SK-N-SH (cell line): ENCODE measurements around the gene RBMS3. TPM values are rescaled to one million over a fixed set of nuclear protein-coding genes. Genes with fewer than 3 reads are reported as not detected.

Experiments used
- CTCF ChIA-PET: fragments of 300-600, 350-600 bp; formaldehyde crosslinking; extraction: SDS; loops from one replicate; lab custom pipeline; 2021; lab: Yijun Ruan, JAX
- POLR2A ChIA-PET: fragments of 350-600 bp; sonication (Branson Sonifier 250); formaldehyde crosslinking; extraction: SDS; loops from one replicate; lab custom pipeline; 2020; ENCODE audit warnings: antibody characterized with exemption, inconsistent platforms; lab: Yijun Ruan, JAX
- DNase-seq: peaks from one replicate; pipeline ENCODE4 v3.0.0; 2012
- H2AFZ ChIP-seq: fragments of 200-600 bp; sonication (generic); 2 replicates; pipeline ENCODE4 v1.8.1; 2016; ENCODE audit warnings: antibody characterized with exemption, mild to moderate bottlenecking, low read depth
- H3F3A ChIP-seq: fragments of 200-600 bp; sonication (generic); replicated peaks from 2 replicates; pipeline ENCODE3; 2016; ENCODE audit warnings: antibody characterized with exemption, mild to moderate bottlenecking; ENCODE audit not compliant: insufficient read depth
- H3K27ac ChIP-seq, 2 experiments: fragments of 200-500 bp in 1 of 2; fragments of 200-600 bp in 1 of 2; sonication (Bioruptor generic) in 1 of 2; sonication (generic), shearing (Covaris generic) in 1 of 2; 2 replicates each; pipeline versions ENCODE4 v1.5.1 to v1.6.1; 2014 to 2016; ENCODE audit warnings: low read depth in 2 of 2, inconsistent platforms in 1 of 2, low read length in 1 of 2, mild to moderate bottlenecking in 1 of 2, mixed read lengths in 1 of 2
- H3K27me3 ChIP-seq: fragments of 200-600 bp; sonication (generic), shearing (Covaris generic); 2 replicates; pipeline ENCODE4 v1.6.1; 2016; ENCODE audit warnings: mixed run types; ENCODE audit not compliant: insufficient read depth
- H3K36me3 ChIP-seq, 2 experiments: fragments of 200-500 bp in 1 of 2; fragments of 200-600 bp in 1 of 2; sonication (Bioruptor generic) in 1 of 2; sonication (generic) in 1 of 2; replicated peaks in 1 of 2; 2 replicates each; pipeline versions ENCODE3 to v1.5.1; 2014 to 2016; ENCODE audit warnings: low read length in 1 of 2, mild to moderate bottlenecking in 1 of 2; ENCODE audit not compliant: insufficient read depth in 2 of 2, control insufficient read depth in 1 of 2
- H3K4me1 ChIP-seq, 2 experiments: fragments of 200-500 bp in 1 of 2; fragments of 200-600 bp in 1 of 2; sonication (Bioruptor generic) in 1 of 2; sonication (generic), shearing (Covaris generic) in 1 of 2; 2 replicates each; pipeline versions ENCODE4 v1.5.1 to v1.6.1; 2014 to 2016; ENCODE audit warnings: low read depth in 1 of 2, low read length in 1 of 2, mixed run types in 1 of 2; ENCODE audit not compliant: insufficient read depth in 2 of 2, control insufficient read depth in 1 of 2
- H3K4me2 ChIP-seq: fragments of 200-600 bp; sonication (generic), shearing (Covaris generic); 2 replicates; pipeline ENCODE4 v1.6.1; 2017; ENCODE audit warnings: mixed run types
- H3K4me3 ChIP-seq, 2 experiments: fragments of 200-500 bp in 1 of 2; fragments of 200-600 bp in 1 of 2; sonication (Bioruptor generic) in 1 of 2; sonication (generic), shearing (Covaris generic) in 1 of 2; 2 replicates each; pipeline versions ENCODE4 v1.5.1 to v1.8.1; 2014 to 2016; ENCODE audit warnings: low read depth in 2 of 2, inconsistent platforms in 1 of 2, low read length in 1 of 2, mild to moderate bottlenecking in 1 of 2, mixed read lengths in 1 of 2, moderate library complexity in 1 of 2
- H3K79me2 ChIP-seq: fragments of 200-600 bp; sonication (generic); 2 replicates; pipeline ENCODE4 v1.8.1; 2017; ENCODE audit warnings: mild to moderate bottlenecking; ENCODE audit not compliant: insufficient read depth
- H3K9ac ChIP-seq: fragments of 200-600 bp; sonication (generic); 2 replicates; pipeline ENCODE4 v1.6.1; 2017; ENCODE audit warnings: mixed run types
- H3K9me2 ChIP-seq: fragments of 200-600 bp; sonication (generic); 2 replicates; pipeline ENCODE4 v1.6.1; 2017; ENCODE audit warnings: mixed run types
- H3K9me3 ChIP-seq: fragments of 200-600 bp; sonication (generic); 2 replicates; pipeline ENCODE4 v1.6.1; 2017; ENCODE audit warnings: mixed run types, mild to moderate bottlenecking, moderate library complexity
- H4K20me1 ChIP-seq: fragments of 200-600 bp; sonication (generic); 2 replicates; pipeline ENCODE4 v1.6.1; 2017; ENCODE audit warnings: mild to moderate bottlenecking, mixed run types; ENCODE audit not compliant: insufficient read depth
- CHD2 ChIP-seq: fragments of 150-350 bp; IDR thresholded peaks from 2 replicates; pipeline ENCODE4 v1.6.1; 2018; ENCODE audit warnings: low read length; ENCODE audit not compliant: partially characterized antibody
- ELF1 ChIP-seq: IDR thresholded peaks from 2 replicates; pipeline ENCODE4 v1.4.0; 2012
- FOXJ3 ChIP-seq: sonication (generic); formaldehyde crosslinking; IDR thresholded peaks from 2 replicates; pipeline ENCODE4 v1.5.1; 2020; ENCODE audit warnings: mild to moderate bottlenecking, missing genetic modification reagents
- GABPA ChIP-seq: IDR thresholded peaks from 2 replicates; pipeline ENCODE4 v1.4.0; 2012; ENCODE audit warnings: low read depth, mild to moderate bottlenecking
- GATA2 ChIP-seq: sonication (generic); formaldehyde crosslinking; IDR thresholded peaks from 2 replicates; pipeline ENCODE4 v1.5.0; 2020; ENCODE audit warnings: mild to moderate bottlenecking, missing genetic modification reagents
- MEF2A ChIP-seq: IDR thresholded peaks from 2 replicates; pipeline ENCODE4 v1.4.0; 2012; ENCODE audit warnings: low read depth, borderline replicate concordance
- NRF1 ChIP-seq: IDR thresholded peaks from 2 replicates; pipeline ENCODE4 v1.6.1; 2012; ENCODE audit warnings: low read depth, mild to moderate bottlenecking, low read length
- POLR2AphosphoS5 ChIP-seq: IDR thresholded peaks from 2 replicates; pipeline ENCODE4 v1.6.1; 2012; ENCODE audit warnings: low read depth, low read length
- RAD21 ChIP-seq: IDR thresholded peaks from 2 replicates; pipeline ENCODE4 v1.6.1; 2012; ENCODE audit warnings: mild to moderate bottlenecking, low read length
- REST ChIP-seq: IDR thresholded peaks from 2 replicates; pipeline ENCODE4 v1.6.1; 2012; ENCODE audit warnings: mild to moderate bottlenecking, low read depth, low read length, moderate library complexity
- RXRA ChIP-seq: IDR thresholded peaks from 2 replicates; pipeline ENCODE4 v1.4.0; 2012; ENCODE audit warnings: low read depth, mild to moderate bottlenecking, borderline replicate concordance
- TAF1 ChIP-seq: IDR thresholded peaks from 2 replicates; pipeline ENCODE4 v1.6.1; 2012; ENCODE audit warnings: low read depth, mild to moderate bottlenecking, low read length, moderate library complexity, borderline replicate concordance
- TEAD4 ChIP-seq: IDR thresholded peaks from 2 replicates; pipeline ENCODE4 v1.4.0; 2012; ENCODE audit warnings: mild to moderate bottlenecking, borderline replicate concordance; ENCODE audit not compliant: insufficient read depth
- USF1 ChIP-seq: IDR thresholded peaks from 2 replicates; pipeline ENCODE4 v1.4.0; 2012; ENCODE audit warnings: low read depth, borderline replicate concordance
- YY1 ChIP-seq: IDR thresholded peaks from 2 replicates; pipeline ENCODE4 v1.4.0; 2012; ENCODE audit warnings: low read depth, mild to moderate bottlenecking
- WGBS: methylation state at CpG from one replicate; pipeline ENCODE4 v1.1.6; 2017; ENCODE audit warnings: low lambda C conversion rate; 5-methylcytosine and 5-hydroxymethylcytosine counted together
- polyA plus RNA-seq, 3 experiments: library from polyadenylated mRNA; depleted of rRNA; stranded (reverse); fragments of >200 nt; gene quantifications; 2 replicates each; pipeline ENCODE4 v1.2.3, GENCODE V29; 2012
- TF ChIP-seq, protein P1 (sequence below): fragments of 150-350 bp; IDR thresholded peaks from 2 replicates; pipeline ENCODE4 v1.6.1; 2017; ENCODE audit warnings: antibody characterized with exemption, low read length, low read depth, borderline replicate concordance
- TF ChIP-seq, protein P2 (sequence below): fragments of 200-600 bp; sonication (generic); IDR thresholded peaks from 2 replicates; pipeline ENCODE4 v1.6.1; 2017; ENCODE audit warnings: antibody characterized with exemption, mild to moderate bottlenecking, moderate library complexity
- TF ChIP-seq, protein P3 (sequence below): IDR thresholded peaks from 2 replicates; pipeline ENCODE4 v1.4.0; 2012; ENCODE audit warnings: low read depth

RBMS3 gene
- polyA plus RNA-seq, 1 of the 3 experiments (the other 2 are of a cell fraction), result 8.2 TPM

DNA sequence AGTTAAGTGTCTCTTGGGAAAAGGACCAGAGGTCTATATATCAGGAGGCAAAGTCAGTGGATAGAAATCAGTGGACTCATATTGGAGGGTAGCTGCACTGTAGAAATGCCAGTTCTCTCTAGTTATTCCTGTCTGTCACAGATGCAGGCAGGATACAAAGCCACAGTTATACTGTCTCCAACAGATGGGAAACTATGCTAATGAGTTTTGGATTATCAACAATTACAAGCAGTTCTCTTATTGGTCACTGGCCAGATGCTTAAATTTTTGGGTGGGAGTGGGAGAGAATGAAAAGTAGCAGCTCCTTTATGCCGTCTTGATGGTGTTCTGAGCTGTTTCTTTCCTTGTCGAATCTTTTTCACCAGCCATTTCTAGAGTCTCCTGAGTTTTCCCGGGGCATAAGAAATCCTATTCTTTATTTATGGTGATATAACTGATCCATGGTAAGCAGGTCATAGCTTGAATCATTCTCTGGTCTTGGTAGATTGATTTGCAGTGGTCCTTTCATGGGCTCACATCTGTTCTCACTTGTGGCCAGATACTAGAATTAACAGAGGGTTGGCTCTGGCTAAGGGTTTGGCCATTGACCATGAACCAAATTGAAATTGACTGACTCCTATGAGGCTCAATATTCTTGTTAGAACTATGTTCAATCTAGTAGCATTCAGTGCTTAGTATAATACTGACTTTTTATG lies 44.6 kb upstream of the RBMS3 start:
- Histone ChIP-seq H3K4me1 (peaks cover 0 to 20% of the 10 kb centered on the region in 2 experiments; a peak in 2 of 4 replicates), H3K79me2 (no peaks in the 10 kb centered on the region), H3K36me3 (no peaks in the 10 kb centered on the region), H4K20me1 (no peaks in the 10 kb centered on the region), H3K9me2 (no peaks in the 10 kb centered on the region), H3K4me2 (no peak overlapping the region), H3K27ac (no peak overlapping the region), H3F3A (peaks cover 7% of the 10 kb centered on the region), H3K9ac (no peak overlapping the region), H3K4me3 (no peak overlapping the region), H3K27me3 (no peaks in the 10 kb centered on the region), H2AFZ (no peak overlapping the region), H3K9me3 (no peaks in the 10 kb centered on the region)
- ChIA-PET POLR2A (no interaction called here), CTCF (no interaction called here)
- no peak for DNase-seq
- no peak for TF ChIP-seq ELF1
- no peak for TF ChIP-seq GABPA
- no peak for TF ChIP-seq POLR2AphosphoS5
- TF ChIP-seq, protein P1, sequence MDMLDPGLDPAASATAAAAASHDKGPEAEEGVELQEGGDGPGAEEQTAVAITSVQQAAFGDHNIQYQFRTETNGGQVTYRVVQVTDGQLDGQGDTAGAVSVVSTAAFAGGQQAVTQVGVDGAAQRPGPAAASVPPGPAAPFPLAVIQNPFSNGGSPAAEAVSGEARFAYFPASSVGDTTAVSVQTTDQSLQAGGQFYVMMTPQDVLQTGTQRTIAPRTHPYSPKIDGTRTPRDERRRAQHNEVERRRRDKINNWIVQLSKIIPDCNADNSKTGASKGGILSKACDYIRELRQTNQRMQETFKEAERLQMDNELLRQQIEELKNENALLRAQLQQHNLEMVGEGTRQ, result no peak
- no peak for TF ChIP-seq NRF1
- no peak for TF ChIP-seq MEF2A
- no peak for TF ChIP-seq RXRA
- TF ChIP-seq, protein P2, sequence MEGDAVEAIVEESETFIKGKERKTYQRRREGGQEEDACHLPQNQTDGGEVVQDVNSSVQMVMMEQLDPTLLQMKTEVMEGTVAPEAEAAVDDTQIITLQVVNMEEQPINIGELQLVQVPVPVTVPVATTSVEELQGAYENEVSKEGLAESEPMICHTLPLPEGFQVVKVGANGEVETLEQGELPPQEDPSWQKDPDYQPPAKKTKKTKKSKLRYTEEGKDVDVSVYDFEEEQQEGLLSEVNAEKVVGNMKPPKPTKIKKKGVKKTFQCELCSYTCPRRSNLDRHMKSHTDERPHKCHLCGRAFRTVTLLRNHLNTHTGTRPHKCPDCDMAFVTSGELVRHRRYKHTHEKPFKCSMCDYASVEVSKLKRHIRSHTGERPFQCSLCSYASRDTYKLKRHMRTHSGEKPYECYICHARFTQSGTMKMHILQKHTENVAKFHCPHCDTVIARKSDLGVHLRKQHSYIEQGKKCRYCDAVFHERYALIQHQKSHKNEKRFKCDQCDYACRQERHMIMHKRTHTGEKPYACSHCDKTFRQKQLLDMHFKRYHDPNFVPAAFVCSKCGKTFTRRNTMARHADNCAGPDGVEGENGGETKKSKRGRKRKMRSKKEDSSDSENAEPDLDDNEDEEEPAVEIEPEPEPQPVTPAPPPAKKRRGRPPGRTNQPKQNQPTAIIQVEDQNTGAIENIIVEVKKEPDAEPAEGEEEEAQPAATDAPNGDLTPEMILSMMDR, result no peak
- TF ChIP-seq RAD21, result no peak
- TF ChIP-seq GATA2 (CRISPR knock-in tag), result no peak
- TF ChIP-seq YY1, result no peak
- TF ChIP-seq USF1, result no peak
- TF ChIP-seq FOXJ3, result no peak
- TF ChIP-seq REST, result no peak
- no peak for TF ChIP-seq TAF1
- TF ChIP-seq, protein P3, sequence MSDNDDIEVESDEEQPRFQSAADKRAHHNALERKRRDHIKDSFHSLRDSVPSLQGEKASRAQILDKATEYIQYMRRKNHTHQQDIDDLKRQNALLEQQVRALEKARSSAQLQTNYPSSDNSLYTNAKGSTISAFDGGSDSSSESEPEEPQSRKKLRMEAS, result no peak
- no peak for TF ChIP-seq CHD2
- TF ChIP-seq TEAD4, result no peak
- 95% methylated on average over 3 of the region's 3 CpGs for WGBS
